H1 (cell line): Measurements from ENCODE around the gene CALU.

Source experiments
- KDM5A ChIP-seq: fragments of 200-600 bp; IDR thresholded peaks from 2 replicates; pipeline ENCODE4 v1.7.1; 2012; ENCODE audit warnings: mild to moderate bottlenecking, low read length, inconsistent platforms, mixed read lengths
- POLR2A ChIP-seq, 2 experiments: IDR thresholded peaks; 1 replicate in 1 of 2; 2 replicates in 1 of 2; pipeline ENCODE4 v1.6.1; 2011; ENCODE audit warnings: low read depth in 2 of 2, low read length in 2 of 2, mild to moderate bottlenecking in 2 of 2; ENCODE audit errors: control extremely low read depth in 1 of 2

- TF ChIP-seq POLR2A (IDR thresholded peaks at IDR 0.05; ENCODE audit: control extremely low read depth in 1 of 2, low read depth in 2 of 2, low read length in 2 of 2) (no peak), KDM5A (no peak)
Observed at GRCh38 chr7:128804484-128804883, 65.3 kb downstream of the CALU start.
